CD4-positive, alpha-beta T cell (primary cell): Measurements from ENCODE around the gene NOC4L. TPM values are rescaled to one million over a fixed set of nuclear protein-coding genes. Genes with fewer than 3 reads are reported as not detected.
A peak's percentile ranks its signal among the peaks of the same experiment; 100 is the strongest.

Source experiments
- ATAC-seq: fragments of 200-7000 bp; cut with Tn5 transposase; one replicate; pipeline ENCODE4 v1.10.0; 2022; ENCODE audit warnings: mild to moderate bottlenecking; ENCODE audit not compliant: poor library complexity
- CTCF ChIA-PET: fragments of 350-600 bp; sonication (Branson Sonifier 250); formaldehyde crosslinking; loops from one replicate; lab custom pipeline; 2021; ENCODE audit warnings: antibody characterized with exemption, inconsistent platforms; lab: Charles Lee
- POLR2A ChIA-PET: fragments of 350-600 bp; sonication (Branson Sonifier 250); formaldehyde crosslinking; loops from one replicate; lab custom pipeline; 2021; ENCODE audit warnings: antibody characterized with exemption, inconsistent platforms; lab: Charles Lee
- DNase-seq, 14 experiments: peaks; one replicate each; pipeline ENCODE4 v3.0.0-alpha.2; 2013 to 2020; ENCODE audit warnings: mixed read lengths in 2 of 14
- H3K27ac ChIP-seq, 2 donors: one replicate each; pipeline versions ENCODE4 v1.5.1 to v1.7.0; 2013; ENCODE audit warnings: low read length in 2 of 2, low read depth in 1 of 2, mild to moderate bottlenecking in 1 of 2
- H3K27me3 ChIP-seq, 2 experiments: 1 replicate in 1 of 2; 2 replicates in 1 of 2; pipeline versions ENCODE4 v1.6.1 to v1.7.0; 2013; ENCODE audit warnings: low read length in 2 of 2, control low read depth in 1 of 2, mild to moderate bottlenecking in 1 of 2, moderate library complexity in 1 of 2; ENCODE audit not compliant: insufficient read depth in 2 of 2, control insufficient read depth in 1 of 2
- H3K36me3 ChIP-seq: one replicate; pipeline ENCODE4 v1.6.1; 2013; ENCODE audit warnings: low read length, control low read depth; ENCODE audit not compliant: insufficient read depth
- H3K4me1 ChIP-seq: one replicate; pipeline ENCODE4 v1.6.1; 2013; ENCODE audit warnings: low read length, control low read depth; ENCODE audit not compliant: insufficient read depth
- H3K4me3 ChIP-seq: one replicate; pipeline ENCODE4 v1.5.1; 2013; ENCODE audit warnings: mild to moderate bottlenecking, low read length, moderate library complexity
- H3K9me3 ChIP-seq, 2 experiments: 1 replicate in 1 of 2; 2 replicates in 1 of 2; pipeline versions ENCODE4 v1.6.1 to v1.7.0; 2013; ENCODE audit warnings: low read length in 2 of 2, mild to moderate bottlenecking in 2 of 2, control low read depth in 1 of 2, moderate library complexity in 1 of 2; ENCODE audit not compliant: control insufficient read depth in 1 of 2, insufficient read depth in 1 of 2
- H3K27ac Mint-ChIP-seq: one replicate; pipeline ENCODE4 v1.8.0; 2020; ENCODE audit warnings: mixed read lengths
- H3K27me3 Mint-ChIP-seq: one replicate; pipeline ENCODE4 v1.8.0; 2021; ENCODE audit warnings: mixed read lengths
- H3K36me3 Mint-ChIP-seq: one replicate; pipeline ENCODE4 v1.8.0; 2021; ENCODE audit warnings: low read depth, mixed read lengths
- H3K4me1 Mint-ChIP-seq: one replicate; pipeline ENCODE4 v1.8.0; 2021; ENCODE audit warnings: low read depth, mixed read lengths
- H3K4me3 Mint-ChIP-seq: one replicate; pipeline ENCODE4 v1.8.0; 2020; ENCODE audit warnings: mild to moderate bottlenecking, mixed read lengths
- H3K9me3 Mint-ChIP-seq: one replicate; pipeline ENCODE4 v1.8.0; 2020; ENCODE audit warnings: mixed read lengths
- intact Hi-C, 2 experiments: fragments of 100-400 bp; cut with DNase I in 1 of 2; cut with micrococcal nuclease in 1 of 2; formaldehyde crosslinking; loops; one replicate each; pipeline versions ENCODE4 v1.15.1 to v1.9.0; 2023 to 2025; cut with DNase I, micrococcal nuclease
- total RNA-seq, 174 experiments: library from RNA in 2 of 174; stranded (reverse) in 2 of 174; gene quantifications; one replicate each; pipeline ENCODE4 v1.2.3 and lab custom pipeline; 2021 to 2026
- TF ChIP-seq, protein P1 (sequence below): fragments of 200-600 bp; IDR thresholded peaks from one replicate; pipeline ENCODE4 v1.8.0; 2022; ENCODE audit warnings: antibody characterized with exemption, mild to moderate bottlenecking

The NOC4L gene
- total RNA-seq, 2 experiments from 2014 or later = 21.8 to 22.3 TPM

DNA sequence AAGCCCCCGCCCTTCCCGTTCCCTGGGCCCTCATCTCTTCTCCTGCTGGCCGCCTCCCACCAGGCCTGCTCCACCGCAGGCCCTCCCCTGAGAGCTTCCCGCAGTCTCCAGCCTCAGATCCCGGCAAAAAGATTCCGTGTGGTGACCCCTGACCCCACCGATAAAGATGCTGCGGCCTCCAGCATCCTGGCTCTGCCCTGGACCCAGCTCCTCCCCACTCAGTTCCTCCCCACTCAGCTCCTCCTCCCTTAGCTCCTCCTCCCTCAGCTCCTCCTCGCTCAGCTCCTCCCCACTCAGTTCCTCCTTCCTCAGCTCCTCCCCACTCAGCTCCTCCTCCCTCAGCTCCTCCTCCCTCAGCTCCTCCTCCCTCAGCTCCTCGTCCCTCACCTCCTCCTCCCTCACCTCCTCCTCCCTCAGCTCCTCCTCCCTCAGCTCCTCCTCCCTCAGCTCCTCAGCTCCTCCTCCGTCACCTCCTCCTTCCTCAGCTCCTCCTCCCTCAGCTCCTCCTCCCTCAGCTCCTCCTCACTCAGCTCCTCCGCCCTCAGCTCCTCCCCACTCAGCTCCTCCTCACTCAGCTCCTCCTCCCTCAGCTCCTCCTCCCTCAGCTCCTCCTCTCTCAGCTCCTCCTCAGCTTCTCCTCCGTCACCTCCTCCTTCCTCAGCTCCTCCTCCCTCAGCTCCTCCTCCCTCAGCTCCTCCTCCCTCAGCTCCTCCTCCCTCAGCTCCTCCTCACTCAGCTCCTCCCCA lies 17.0 kb downstream of the NOC4L start:
- no peak overlapping the region for H3K27ac ChIP-seq
- H3K4me3 ChIP-seq = no peak overlapping the region
- H3K36me3 ChIP-seq = peaks cover 13% of the 10 kb centered on the region
- H3K4me1 Mint-ChIP-seq = peaks cover 6% of the 10 kb centered on the region
- H3K9me3 ChIP-seq = peaks cover 0 to 22% of the 10 kb centered on the region in 2 experiments
- no peaks in the 10 kb centered on the region for H3K36me3 Mint-ChIP-seq
- TF ChIP-seq, protein P1, sequence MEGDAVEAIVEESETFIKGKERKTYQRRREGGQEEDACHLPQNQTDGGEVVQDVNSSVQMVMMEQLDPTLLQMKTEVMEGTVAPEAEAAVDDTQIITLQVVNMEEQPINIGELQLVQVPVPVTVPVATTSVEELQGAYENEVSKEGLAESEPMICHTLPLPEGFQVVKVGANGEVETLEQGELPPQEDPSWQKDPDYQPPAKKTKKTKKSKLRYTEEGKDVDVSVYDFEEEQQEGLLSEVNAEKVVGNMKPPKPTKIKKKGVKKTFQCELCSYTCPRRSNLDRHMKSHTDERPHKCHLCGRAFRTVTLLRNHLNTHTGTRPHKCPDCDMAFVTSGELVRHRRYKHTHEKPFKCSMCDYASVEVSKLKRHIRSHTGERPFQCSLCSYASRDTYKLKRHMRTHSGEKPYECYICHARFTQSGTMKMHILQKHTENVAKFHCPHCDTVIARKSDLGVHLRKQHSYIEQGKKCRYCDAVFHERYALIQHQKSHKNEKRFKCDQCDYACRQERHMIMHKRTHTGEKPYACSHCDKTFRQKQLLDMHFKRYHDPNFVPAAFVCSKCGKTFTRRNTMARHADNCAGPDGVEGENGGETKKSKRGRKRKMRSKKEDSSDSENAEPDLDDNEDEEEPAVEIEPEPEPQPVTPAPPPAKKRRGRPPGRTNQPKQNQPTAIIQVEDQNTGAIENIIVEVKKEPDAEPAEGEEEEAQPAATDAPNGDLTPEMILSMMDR = no peak
- CTCF ChIA-PET = interaction anchor here (1.0 to 1.5 kb wide), 2 partner anchors 7 to 58 kb away, joined by 3 read pairs; no protein-coding TSS in a partner anchor
- H3K27me3 ChIP-seq = no peaks in the 10 kb centered on the region
- H3K4me1 ChIP-seq = peaks cover 23% of the 10 kb centered on the region
- ATAC-seq (no peak), DNase-seq (peak in 2 of 14 experiments; percentile 38 to 58)
- no peaks in the 10 kb centered on the region for H3K27me3 Mint-ChIP-seq
- no peak overlapping the region for H3K4me3 Mint-ChIP-seq
- H3K27ac Mint-ChIP-seq = no peak overlapping the region
- no peaks in the 10 kb centered on the region for H3K9me3 Mint-ChIP-seq
- intact Hi-C loops = no loop called here
- POLR2A ChIA-PET = interaction anchor here (0.8 to 2.5 kb wide), 2 partner anchors 18 to 25 kb away, joined by 3 to 12 read pairs; no protein-coding TSS in a partner anchor

DNA sequence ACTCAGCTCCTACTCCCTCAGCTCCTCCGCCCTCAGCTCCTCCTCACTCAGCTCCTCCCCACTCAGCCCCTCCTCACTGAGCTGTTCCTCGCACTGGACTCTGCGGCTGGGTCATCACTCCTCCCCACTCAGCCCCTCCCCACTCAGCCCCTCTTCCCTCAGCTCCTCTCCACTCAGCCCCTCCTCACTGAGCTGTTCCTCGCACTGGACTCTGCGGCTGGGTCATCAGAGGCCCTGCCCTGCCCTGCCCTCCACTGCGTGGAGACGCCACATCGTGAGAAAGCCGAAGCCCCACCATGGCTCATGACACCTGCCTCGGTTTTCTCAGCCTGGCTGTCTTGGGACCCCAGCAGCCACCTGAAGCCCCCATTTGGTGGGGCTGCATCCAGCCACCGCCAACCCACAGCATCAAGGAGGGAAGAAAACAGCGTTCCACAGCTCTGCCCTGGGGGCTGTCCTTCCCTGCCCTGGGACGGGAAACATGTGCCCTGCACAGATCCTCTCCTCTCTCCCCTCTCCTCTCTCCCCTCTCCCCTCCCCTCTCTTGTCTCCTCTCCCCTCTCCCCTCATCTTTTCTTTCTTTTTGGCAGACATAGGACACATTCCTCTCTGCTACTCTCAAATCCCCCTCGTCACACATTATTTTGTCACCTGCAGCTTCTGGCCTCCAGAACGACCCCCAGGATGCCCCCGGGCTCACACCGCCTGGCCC lies 17.7 kb downstream of the NOC4L start:
- intact Hi-C loops = loop anchor here in 1 of 2 experiments (2.0 kb wide), 1 partner anchor 25 kb away; no protein-coding TSS in a partner anchor
- no peak overlapping the region for H3K27ac ChIP-seq
- no peak for DNase-seq
- H3K36me3 ChIP-seq = peaks cover 5% of the 10 kb centered on the region
- no peak for ATAC-seq
- no peaks in the 10 kb centered on the region for H3K27me3 ChIP-seq
- H3K27me3 Mint-ChIP-seq = no peaks in the 10 kb centered on the region
- H3K36me3 Mint-ChIP-seq = no peaks in the 10 kb centered on the region
- H3K9me3 ChIP-seq = peaks cover 0 to 22% of the 10 kb centered on the region in 2 experiments
- H3K4me1 ChIP-seq = peaks cover 23% of the 10 kb centered on the region
- TF ChIP-seq, protein P1 = no peak
- H3K4me1 Mint-ChIP-seq = peaks cover 6% of the 10 kb centered on the region
- CTCF ChIA-PET = interaction anchor here (1.0 to 1.5 kb wide), 2 partner anchors 8 to 57 kb away, joined by 3 read pairs; no protein-coding TSS in a partner anchor
- no peak overlapping the region for H3K4me3 Mint-ChIP-seq
- no peak overlapping the region for H3K27ac Mint-ChIP-seq
- no peaks in the 10 kb centered on the region for H3K9me3 Mint-ChIP-seq
- POLR2A ChIA-PET = interaction anchor here (0.8 to 2.5 kb wide), 4 partner anchors 17 to 57 kb away, joined by 3 to 12 read pairs (median 4); no protein-coding TSS in a partner anchor
- H3K4me3 ChIP-seq = peak overlapping the region; percentile 38

DNA sequence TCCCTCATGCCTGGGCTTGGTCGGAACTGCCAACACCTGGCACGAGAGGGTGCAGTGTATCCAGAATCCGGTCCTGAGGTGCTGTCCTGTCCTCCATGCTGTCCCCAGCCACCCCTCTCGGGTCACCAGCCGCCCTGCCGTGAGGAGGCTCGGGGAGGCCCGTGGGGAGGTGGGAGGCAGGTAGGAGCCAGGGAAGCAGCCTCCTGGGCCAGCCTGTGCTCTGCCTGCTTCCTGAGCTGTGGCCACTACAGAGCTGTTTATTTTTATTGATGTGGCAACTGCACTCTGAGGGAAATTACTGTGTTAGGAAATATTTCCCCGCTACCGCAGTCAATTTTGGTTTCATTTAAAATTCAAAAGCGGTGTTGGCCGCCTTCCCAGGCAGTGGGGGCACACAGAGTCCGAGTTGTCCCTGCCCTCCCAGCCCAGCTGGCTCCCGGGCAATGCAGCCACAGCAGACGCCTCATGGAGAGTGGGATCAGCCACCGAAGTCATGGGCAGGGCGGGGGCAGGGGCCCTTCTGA lies 18.3 kb downstream of the NOC4L start:
- DNase-seq = peak in 4 of 14 experiments; percentile 32 to 77 (median 55)
- ATAC-seq = peak; percentile 66
- H3K36me3 ChIP-seq = peaks cover 4% of the 10 kb centered on the region
- Mint-ChIP-seq H3K4me1 (peaks cover 6% of the 10 kb centered on the region), H3K27me3 (no peaks in the 10 kb centered on the region), H3K9me3 (no peaks in the 10 kb centered on the region), H3K36me3 (no peaks in the 10 kb centered on the region), H3K27ac (no peak overlapping the region), H3K4me3 (no peak overlapping the region)
- ChIA-PET POLR2A (interaction anchor here (1.1 to 2.5 kb wide), 4 partner anchors 16 to 57 kb away, joined by 3 to 12 read pairs (median 4); no protein-coding TSS in a partner anchor), CTCF (interaction anchor here (1.0 to 1.2 kb wide), 1 partner anchor 9 kb away, joined by 3 to 4 read pairs; no protein-coding TSS in a partner anchor)
- peaks cover 0 to 27% of the 10 kb centered on the region in 2 experiments for H3K9me3 ChIP-seq
- H3K27ac ChIP-seq = no peak overlapping the region
- TF ChIP-seq, protein P1 = no peak
- H3K27me3 ChIP-seq = no peaks in the 10 kb centered on the region
- peaks cover 25% of the 10 kb centered on the region for H3K4me1 ChIP-seq
- intact Hi-C loops = loop anchor here in 1 of 2 experiments (2.0 kb wide), 1 partner anchor 24 kb away; no protein-coding TSS in a partner anchor
- peak overlapping the region; percentile 38 for H3K4me3 ChIP-seq
